ENCODE results near the gene DIDO1.
"Not testable (repeated sequence)": the region's sequence is repeated elsewhere in the genome, so short reads cannot be mapped to it uniquely, and the experiment has no call there.

Gene DIDO1

GRCh38 chr20:62962221-62962879 lies 36.0 kb upstream of the DIDO1 start:
- no peak for DNase-seq

- DNase-seq = no peak
Measured at GRCh38 chr20:62961799-62962198, 35.5 kb upstream of the DIDO1 start.

DNA sequence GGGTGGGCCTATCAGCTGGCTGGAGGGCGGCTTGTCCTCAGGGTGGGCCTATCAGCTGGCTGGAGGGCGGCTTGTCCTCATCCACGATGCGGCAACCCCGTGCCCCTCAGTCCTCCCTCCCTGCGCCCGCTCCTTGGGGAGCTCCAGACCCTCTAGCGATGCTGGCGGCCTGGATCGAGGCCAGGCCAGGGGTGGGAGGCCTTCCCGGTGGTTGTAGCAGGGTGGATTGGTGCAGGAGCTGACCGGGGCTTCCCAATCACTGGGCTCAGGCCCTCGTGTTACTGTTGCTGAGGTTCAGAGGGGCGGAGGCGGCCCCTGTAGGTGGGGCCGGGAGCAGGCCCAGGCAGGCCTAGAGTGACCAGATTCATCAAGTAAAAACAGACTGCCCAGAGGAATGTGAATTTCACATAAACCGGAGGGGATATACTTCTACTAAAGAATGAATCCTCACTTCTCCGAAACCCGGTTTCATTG lies 35.0 kb upstream of the DIDO1 start:
- DNase-seq = no peak

- DNase-seq = not testable (repeated sequence)
Measured at GRCh38 chr20:62960446-62961309, 34.4 kb upstream of the DIDO1 start.

- no peak for DNase-seq
Measured at GRCh38 chr20:62959998-62960436, 33.7 kb upstream of the DIDO1 start.

DNA sequence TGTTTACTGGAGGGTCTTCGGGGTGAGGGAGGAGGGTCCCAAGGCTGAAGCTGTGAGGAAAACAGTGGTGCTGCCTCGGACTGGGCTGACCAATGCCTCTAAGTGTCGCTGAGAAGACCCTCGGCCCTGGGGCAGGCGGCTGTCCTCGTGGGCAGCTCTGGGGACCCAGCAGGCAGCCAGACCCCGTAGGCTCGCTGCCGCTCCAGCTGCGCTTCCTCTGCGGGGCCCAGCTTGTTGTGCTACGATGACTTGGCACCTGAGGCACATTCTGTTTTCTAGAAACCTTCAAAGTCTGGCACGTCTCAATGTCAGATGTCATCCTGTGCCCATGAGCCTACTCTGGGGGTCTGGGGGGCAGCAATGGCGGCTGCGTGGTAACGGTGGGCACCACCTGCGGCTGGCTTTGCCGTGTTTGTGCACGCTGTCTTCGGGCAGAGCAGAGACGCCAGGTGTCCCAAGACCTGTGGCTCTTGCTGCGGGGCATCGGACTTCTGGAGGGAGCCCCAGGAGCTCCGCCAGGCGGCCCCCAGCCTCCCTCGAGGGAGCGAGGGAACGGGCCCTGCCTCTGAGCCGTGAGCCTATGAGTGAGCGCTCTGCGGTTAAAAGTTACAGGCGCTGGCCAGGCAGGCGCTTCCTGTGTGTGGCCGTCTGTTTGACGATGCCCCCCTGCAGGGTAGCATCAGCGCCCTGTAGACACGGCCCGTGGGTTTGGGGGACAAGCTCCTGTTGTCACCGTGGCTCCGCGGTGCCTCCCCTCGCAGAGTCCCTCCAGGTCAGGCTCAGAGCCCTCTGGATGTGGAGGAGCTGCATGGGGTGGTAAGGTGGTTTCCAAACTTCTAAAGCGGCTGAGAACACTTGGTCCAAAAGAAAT lies 33.0 kb upstream of the DIDO1 start:
- no peak for DNase-seq

GRCh38 chr20:62958388-62959100 lies 32.2 kb upstream of the DIDO1 start:
- no peak for DNase-seq

- DNase-seq = no peak
Measured at GRCh38 chr20:62957136-62958117, 31.1 kb upstream of the DIDO1 start.

DNA sequence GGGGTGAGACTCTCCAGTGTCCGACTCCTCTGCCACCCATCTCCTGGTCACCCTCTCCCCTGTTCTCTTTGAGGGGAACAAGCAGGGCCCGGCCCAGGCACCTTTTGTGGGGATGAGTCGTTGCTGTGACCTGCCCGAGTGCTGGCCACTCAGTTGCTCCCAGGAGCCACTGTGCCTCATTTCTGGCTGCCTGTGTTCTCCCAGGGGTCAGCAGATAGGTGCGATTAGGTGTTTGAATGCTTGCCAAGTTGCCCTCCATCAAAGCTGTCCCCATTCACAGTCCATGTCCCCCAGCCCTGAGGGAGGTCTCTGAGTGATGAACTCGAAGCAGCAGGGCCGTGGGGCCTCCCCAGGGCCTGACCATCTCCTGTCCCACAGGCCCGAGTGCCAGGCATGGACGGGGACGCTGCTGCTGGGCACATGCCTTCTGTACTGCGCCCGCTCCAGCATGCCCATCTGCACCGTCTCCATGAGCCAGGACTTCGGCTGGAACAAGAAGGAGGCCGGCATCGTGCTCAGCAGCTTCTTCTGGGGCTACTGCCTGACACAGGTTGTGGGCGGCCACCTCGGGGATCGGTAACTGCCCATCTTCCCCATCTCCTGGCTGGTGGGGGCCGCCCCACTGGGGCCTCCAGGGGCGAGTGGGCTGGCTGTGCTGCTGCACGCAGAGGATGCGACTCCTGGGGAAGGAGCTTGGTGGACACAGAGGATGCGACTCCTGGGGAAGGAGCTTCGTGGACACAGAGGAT lies 30.3 kb upstream of the DIDO1 start:
- no peak for DNase-seq

DNA sequence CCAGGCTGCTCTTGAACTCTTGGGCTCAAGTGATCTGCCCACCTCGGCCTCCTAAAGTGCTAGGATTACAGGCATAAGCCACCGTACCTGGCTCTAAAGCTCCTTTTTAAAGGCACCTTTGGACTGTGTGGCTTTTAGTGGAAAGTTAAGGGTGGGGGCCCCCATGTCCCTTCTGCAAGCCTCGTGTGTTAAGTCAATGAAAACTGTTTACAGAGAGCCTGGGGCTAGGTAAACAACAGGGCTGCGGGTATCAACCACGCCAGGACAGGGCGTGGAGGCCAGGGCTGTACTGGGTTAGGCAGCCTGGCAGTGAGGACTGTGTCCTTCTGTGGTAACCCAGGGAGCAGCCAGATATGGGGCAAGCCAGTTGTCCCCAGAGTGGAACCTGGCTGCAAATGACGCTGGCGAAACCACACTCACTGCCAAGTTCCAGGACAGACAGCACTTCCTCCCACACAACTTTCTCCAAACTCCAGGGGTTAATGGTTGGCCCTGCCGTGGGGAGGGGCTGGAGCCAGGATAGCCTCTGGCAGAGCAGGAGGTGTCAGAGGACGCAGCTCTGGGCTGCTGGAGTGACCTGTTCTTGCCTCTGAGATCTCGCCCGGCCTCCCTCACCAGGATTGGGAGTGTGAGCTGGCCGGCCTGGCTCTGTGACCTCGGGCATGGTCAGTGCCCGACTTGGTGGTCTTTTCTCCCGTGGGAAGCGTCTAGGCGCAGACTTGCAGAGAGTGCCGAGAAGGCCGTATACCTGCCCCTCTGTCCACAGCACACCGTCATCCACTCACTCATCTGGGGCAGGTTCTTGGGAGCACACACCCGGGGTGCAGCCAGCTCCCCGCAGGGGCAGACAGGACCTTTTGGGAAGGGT lies 29.4 kb upstream of the DIDO1 start:
- DNase-seq = no peak

DNA sequence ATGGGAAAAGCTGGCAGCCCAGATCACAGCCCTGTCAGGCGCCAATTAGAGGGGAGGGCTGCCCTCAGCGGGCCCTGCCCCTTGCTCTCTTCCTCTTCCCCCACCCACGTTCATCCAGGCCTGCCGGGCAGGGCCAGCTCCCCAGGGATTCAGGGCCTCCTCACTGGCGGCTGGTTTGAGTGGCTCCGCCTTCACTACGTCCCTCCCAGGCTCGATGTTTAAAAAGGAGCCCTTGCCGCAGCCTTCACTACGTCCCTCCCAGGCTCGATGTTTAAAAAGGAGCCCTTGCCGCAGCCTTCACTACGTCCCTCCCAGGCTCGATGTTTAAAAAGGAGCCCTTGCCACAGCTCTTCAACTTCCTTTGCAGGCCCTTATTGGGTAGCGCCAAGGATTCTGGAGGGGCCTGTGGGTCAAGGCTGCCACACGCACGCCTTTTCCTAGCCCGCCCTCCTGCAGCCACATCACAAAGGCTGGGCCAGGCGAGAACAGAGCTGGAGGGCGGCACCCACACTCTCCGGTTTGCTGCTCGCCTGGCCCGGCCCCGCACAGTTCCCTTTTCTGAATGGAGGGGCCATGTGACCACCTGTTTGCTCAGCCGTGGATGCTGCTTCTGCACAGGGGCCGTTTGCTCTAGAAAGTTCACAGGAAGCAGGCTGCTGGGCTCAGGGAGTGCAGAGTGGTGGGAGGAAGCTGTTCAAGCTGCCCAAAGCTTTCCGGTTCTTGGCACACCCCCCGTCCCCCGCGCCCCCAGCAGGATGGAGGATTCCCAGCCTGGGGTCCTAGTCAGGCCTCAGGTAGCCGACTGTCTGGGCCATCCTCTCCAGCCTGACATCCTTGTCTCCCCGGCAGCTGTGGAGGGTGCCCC lies 27.8 kb upstream of the DIDO1 start:
- DNase-seq = no peak

GRCh38 chr20:62952968-62953838 lies 26.9 kb upstream of the DIDO1 start:
- no peak for DNase-seq

DNA sequence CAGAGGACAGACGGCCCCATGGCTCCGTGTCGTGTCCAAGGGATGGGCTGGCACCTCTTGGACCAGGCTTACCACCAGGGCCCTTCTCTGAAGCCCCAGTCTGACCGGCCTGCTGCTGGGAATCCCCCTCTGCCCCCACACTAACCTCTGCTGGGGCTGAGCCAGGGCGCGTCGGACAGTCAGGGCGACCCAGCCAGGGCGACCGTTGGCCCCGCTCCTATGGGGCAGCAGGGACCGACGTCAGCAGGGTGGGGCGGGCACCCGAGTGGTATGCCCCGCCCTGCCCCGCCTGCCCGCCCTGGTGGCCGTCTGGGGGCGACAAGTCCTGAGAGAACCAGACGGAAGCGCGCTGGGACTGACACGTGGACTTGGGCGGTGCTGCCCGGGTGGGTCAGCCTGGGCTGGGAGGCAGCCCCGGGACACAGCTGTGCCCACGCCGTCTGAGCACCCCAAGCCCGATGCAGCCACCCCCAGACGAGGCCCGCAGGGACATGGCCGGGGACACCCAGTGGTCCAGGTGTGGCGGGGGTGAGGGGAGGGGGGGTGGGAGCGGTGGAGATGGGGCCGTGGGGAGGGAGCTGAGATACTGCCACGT lies 26.2 kb upstream of the DIDO1 start, which contains the start of gene SLC17A9:
TSS of gene SLC17A9 (plus strand) at position 337 of the 595 bp plus-strand sequence. CDS start at position 459, 122 bp downstream.
- DNase-seq = no peak

GRCh38 chr20:62951896-62952372 lies 25.6 kb upstream of the DIDO1 start:
- DNase-seq = no peak

GRCh38 chr20:62951143-62951895 lies 25.0 kb upstream of the DIDO1 start:
- no peak for DNase-seq

DNA sequence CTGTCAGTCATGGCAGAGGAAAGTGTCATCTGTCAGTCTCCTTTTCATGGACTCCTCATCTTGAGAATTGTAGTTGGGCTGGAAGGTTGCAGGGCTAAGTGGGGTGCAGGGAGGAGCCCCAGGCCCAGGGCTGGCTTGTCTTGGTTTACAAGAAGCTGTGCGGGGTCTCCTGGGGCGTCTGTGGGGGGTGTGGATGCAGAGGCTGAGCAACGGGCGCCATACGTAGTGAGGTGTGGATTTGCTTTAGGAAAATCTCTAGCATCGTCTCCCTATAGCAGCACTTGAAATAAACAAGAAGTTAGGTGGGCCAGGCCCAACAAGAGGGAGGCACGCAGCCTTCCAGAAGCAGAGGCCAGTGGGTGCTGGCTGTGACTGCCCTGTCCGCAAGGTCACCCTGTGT lies 24.4 kb upstream of the DIDO1 start:
- DNase-seq = no peak

Data from GOT3 (cell line).